ENCODE measurements around the gene IL1A. TPM values are rescaled to one million over a fixed set of nuclear protein-coding genes. Genes with fewer than 3 reads are reported as not detected.

Gene IL1A
- polyA plus RNA-seq, 1 of the 3 experiments (the other 2 are of a cell fraction): not detected

GRCh38 chr2:112776113-112776512 lies 8.2 kb downstream of the IL1A start:
- POLR2A ChIA-PET: no interaction called here

More at GRCh38 chr2:112776113-112776512, 8.2 kb downstream of the IL1A start:
- Histone ChIP-seq H4K20me1 (ENCODE audit: insufficient read depth) (no peaks in the 10 kb centered on the region), H3F3A (replicated peaks; ENCODE audit: insufficient read depth) (no peaks in the 10 kb centered on the region), H3K36me3 (replicated peaks in 1 of 2; ENCODE audit: control insufficient read depth in 1 of 2, insufficient read depth in 2 of 2, low read length in 1 of 2) (no peaks in the 10 kb centered on the region), H3K9me2 (no peaks in the 10 kb centered on the region), H3K4me1 (ENCODE audit: control insufficient read depth in 1 of 2, insufficient read depth in 2 of 2, low read depth in 1 of 2, low read length in 1 of 2) (no peaks in the 10 kb centered on the region), H3K4me2 (no peak overlapping the region), H3K79me2 (ENCODE audit: insufficient read depth) (no peaks in the 10 kb centered on the region), H3K9me3 (no peaks in the 10 kb centered on the region), H3K9ac (no peak overlapping the region), H2AFZ (ENCODE audit: low read depth) (no peak overlapping the region), H3K4me3 (ENCODE audit: low read depth in 2 of 2, low read length in 1 of 2) (no peak overlapping the region), H3K27me3 (ENCODE audit: insufficient read depth) (no peaks in the 10 kb centered on the region), H3K27ac (ENCODE audit: low read depth in 2 of 2, low read length in 1 of 2) (no peak overlapping the region)
- CTCF ChIA-PET: no interaction called here
- no peak for DNase-seq
- TF ChIP-seq MXI1 (IDR thresholded peaks at IDR 0.05; ENCODE audit: low read depth, low read length): no peak
- no peak for TF ChIP-seq MAX (IDR thresholded peaks at IDR 0.05; ENCODE audit: low read depth)
- TF ChIP-seq POLR2AphosphoS5 (IDR thresholded peaks at IDR 0.05; ENCODE audit: low read depth, low read length): no peak
- TF ChIP-seq SMC3 (IDR thresholded peaks at IDR 0.05; ENCODE audit: low read depth, low read length): no peak
- TF ChIP-seq CHD2 (IDR thresholded peaks at IDR 0.05; ENCODE audit: low read length, partially characterized antibody): no peak
- no peak for TF ChIP-seq TAF1 (IDR thresholded peaks at IDR 0.05; ENCODE audit: borderline replicate concordance, low read depth, low read length)
- no peak for TF ChIP-seq TCF12 (IDR thresholded peaks at IDR 0.05)
- TF ChIP-seq RXRA (IDR thresholded peaks at IDR 0.05; ENCODE audit: borderline replicate concordance, low read depth): no peak
- TF ChIP-seq RFX5 (IDR thresholded peaks at IDR 0.05; ENCODE audit: low read length): no peak
- TF ChIP-seq, protein P1, sequence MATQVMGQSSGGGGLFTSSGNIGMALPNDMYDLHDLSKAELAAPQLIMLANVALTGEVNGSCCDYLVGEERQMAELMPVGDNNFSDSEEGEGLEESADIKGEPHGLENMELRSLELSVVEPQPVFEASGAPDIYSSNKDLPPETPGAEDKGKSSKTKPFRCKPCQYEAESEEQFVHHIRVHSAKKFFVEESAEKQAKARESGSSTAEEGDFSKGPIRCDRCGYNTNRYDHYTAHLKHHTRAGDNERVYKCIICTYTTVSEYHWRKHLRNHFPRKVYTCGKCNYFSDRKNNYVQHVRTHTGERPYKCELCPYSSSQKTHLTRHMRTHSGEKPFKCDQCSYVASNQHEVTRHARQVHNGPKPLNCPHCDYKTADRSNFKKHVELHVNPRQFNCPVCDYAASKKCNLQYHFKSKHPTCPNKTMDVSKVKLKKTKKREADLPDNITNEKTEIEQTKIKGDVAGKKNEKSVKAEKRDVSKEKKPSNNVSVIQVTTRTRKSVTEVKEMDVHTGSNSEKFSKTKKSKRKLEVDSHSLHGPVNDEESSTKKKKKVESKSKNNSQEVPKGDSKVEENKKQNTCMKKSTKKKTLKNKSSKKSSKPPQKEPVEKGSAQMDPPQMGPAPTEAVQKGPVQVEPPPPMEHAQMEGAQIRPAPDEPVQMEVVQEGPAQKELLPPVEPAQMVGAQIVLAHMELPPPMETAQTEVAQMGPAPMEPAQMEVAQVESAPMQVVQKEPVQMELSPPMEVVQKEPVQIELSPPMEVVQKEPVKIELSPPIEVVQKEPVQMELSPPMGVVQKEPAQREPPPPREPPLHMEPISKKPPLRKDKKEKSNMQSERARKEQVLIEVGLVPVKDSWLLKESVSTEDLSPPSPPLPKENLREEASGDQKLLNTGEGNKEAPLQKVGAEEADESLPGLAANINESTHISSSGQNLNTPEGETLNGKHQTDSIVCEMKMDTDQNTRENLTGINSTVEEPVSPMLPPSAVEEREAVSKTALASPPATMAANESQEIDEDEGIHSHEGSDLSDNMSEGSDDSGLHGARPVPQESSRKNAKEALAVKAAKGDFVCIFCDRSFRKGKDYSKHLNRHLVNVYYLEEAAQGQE (IDR thresholded peaks at IDR 0.05; ENCODE audit: low read depth, low read length): no peak
- TF ChIP-seq ZBTB33 (IDR thresholded peaks at IDR 0.05; ENCODE audit: borderline replicate concordance, low read depth): no peak
- TF ChIP-seq, protein P2, sequence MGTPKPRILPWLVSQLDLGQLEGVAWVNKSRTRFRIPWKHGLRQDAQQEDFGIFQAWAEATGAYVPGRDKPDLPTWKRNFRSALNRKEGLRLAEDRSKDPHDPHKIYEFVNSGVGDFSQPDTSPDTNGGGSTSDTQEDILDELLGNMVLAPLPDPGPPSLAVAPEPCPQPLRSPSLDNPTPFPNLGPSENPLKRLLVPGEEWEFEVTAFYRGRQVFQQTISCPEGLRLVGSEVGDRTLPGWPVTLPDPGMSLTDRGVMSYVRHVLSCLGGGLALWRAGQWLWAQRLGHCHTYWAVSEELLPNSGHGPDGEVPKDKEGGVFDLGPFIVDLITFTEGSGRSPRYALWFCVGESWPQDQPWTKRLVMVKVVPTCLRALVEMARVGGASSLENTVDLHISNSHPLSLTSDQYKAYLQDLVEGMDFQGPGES (IDR thresholded peaks at IDR 0.05; ENCODE audit: low read depth, low read length): no peak
- TF ChIP-seq JUND (IDR thresholded peaks at IDR 0.05): no peak
- no peak for TF ChIP-seq RAD21 (IDR thresholded peaks at IDR 0.05; ENCODE audit: low read length)
- TF ChIP-seq FOXJ3 (CRISPR knock-in tag; IDR thresholded peaks at IDR 0.05): no peak
- no peak for TF ChIP-seq RCOR1 (IDR thresholded peaks at IDR 0.05; ENCODE audit: low read length)
- TF ChIP-seq NFIC (IDR thresholded peaks at IDR 0.05; ENCODE audit: borderline replicate concordance): no peak
- 84% methylated on average over 3 of the region's 3 CpGs for WGBS (ENCODE audit: low lambda C conversion rate)
